Stimulated activated CD4-positive, alpha-beta T cell treated with anti-CD3 and anti-CD28 coated beads, Interleukin-4, amount 100 ng/mL, for 48 hours (primary cell): ENCODE data around the gene TMEM123.

Experiments
- DNase-seq, 2 donors: peaks; one replicate each; pipeline ENCODE4 v3.0.0-alpha.2; 2020; ENCODE audit warnings: low read depth in 2 of 2

The TMEM123 gene

GRCh38 chr11:102471474-102471873 lies 18.9 kb upstream of the TMEM123 start:
- no peak for DNase-seq

GRCh38 chr11:102470251-102470650 lies 17.7 kb upstream of the TMEM123 start:
- DNase-seq: no peak

- DNase-seq: no peak
Measured at GRCh38 chr11:102469196-102469821, 16.7 kb upstream of the TMEM123 start.

- no peak for DNase-seq
Measured at GRCh38 chr11:102468616-102469195, 16.1 kb upstream of the TMEM123 start.

- DNase-seq: no peak
Measured at GRCh38 chr11:102467853-102468580, 15.5 kb upstream of the TMEM123 start.

- no peak for DNase-seq
Measured at GRCh38 chr11:102467080-102467708, 14.6 kb upstream of the TMEM123 start.

GRCh38 chr11:102465696-102466095 lies 13.1 kb upstream of the TMEM123 start:
- DNase-seq: no peak

GRCh38 chr11:102464859-102465500 lies 12.4 kb upstream of the TMEM123 start:
- DNase-seq: no peak

GRCh38 chr11:102464037-102464436 lies 11.5 kb upstream of the TMEM123 start:
- DNase-seq: no peak

- DNase-seq: no peak
Measured at GRCh38 chr11:102462610-102463009, 10.0 kb upstream of the TMEM123 start.

- DNase-seq: no peak
Measured at GRCh38 chr11:102459393-102459792, 6.8 kb upstream of the TMEM123 start.

GRCh38 chr11:102458548-102458947 lies 6.0 kb upstream of the TMEM123 start:
- DNase-seq: no peak

- DNase-seq: no peak
Measured at GRCh38 chr11:102457865-102458264, 5.3 kb upstream of the TMEM123 start.

GRCh38 chr11:102457056-102457677 lies 4.6 kb upstream of the TMEM123 start:
- no peak for DNase-seq

- DNase-seq: no peak
Measured at GRCh38 chr11:102456381-102456780, 3.8 kb upstream of the TMEM123 start.

GRCh38 chr11:102453921-102454320 lies 1.4 kb upstream of the TMEM123 start:
- no peak for DNase-seq

GRCh38 chr11:102453302-102453695 lies 734 bp upstream of the TMEM123 start:
- peak in 1 of 2 donors; percentile 38 for DNase-seq

GRCh38 chr11:102451681-102452460 lies 694 bp downstream of the TMEM123 start:
- DNase-seq: peak; percentile 66 to 69

- no peak for DNase-seq
Measured at GRCh38 chr11:102451041-102451680, 1.4 kb downstream of the TMEM123 start.
